Neural cell (in vitro differentiated cells): ENCODE measurements around the gene PLCB4. TPM values are rescaled to one million over a fixed set of nuclear protein-coding genes. Genes with fewer than 3 reads are reported as not detected.

Experiments used
- H2AFZ ChIP-seq: fragments of 200-600, 300-800 bp; sonication (generic), shearing (Covaris generic); 2 replicates; pipeline ENCODE4 v1.6.0; 2014; ENCODE audit warnings: low read depth, mild to moderate bottlenecking, antibody characterized with exemption, low read length, moderate library complexity
- H3F3A ChIP-seq: fragments of 200-600 bp; shearing (Covaris generic); 2 replicates; pipeline ENCODE4 v1.6.1; 2016; ENCODE audit warnings: mild to moderate bottlenecking, moderate library complexity, mixed read lengths, antibody characterized with exemption, low read length; ENCODE audit not compliant: insufficient read depth, poor library complexity, severe bottlenecking
- H3K27ac ChIP-seq: fragments of 200-600, 300-800 bp; sonication (generic), shearing (Covaris generic); 2 replicates; pipeline ENCODE4 v1.5.1; 2014; ENCODE audit warnings: mild to moderate bottlenecking, low read length, moderate library complexity
- H3K27me3 ChIP-seq: fragments of 300-800, 200-600 bp; sonication (generic), shearing (Covaris generic); 2 replicates; pipeline ENCODE4 v1.6.0; 2014; ENCODE audit warnings: mild to moderate bottlenecking, low read depth, low read length, moderate library complexity; ENCODE audit not compliant: insufficient read depth
- H3K36me3 ChIP-seq: fragments of 300-800, 200-600 bp; sonication (generic), shearing (Covaris generic); 2 replicates; pipeline ENCODE4 v1.5.1; 2014; ENCODE audit warnings: mild to moderate bottlenecking, antibody characterized with exemption, low read length, moderate library complexity; ENCODE audit not compliant: insufficient read depth
- H3K4me2 ChIP-seq: fragments of 300-800, 200-600 bp; sonication (generic), shearing (Covaris generic); 2 replicates; pipeline ENCODE4 v1.6.0; 2014; ENCODE audit warnings: mild to moderate bottlenecking, low read length
- H3K4me3 ChIP-seq: fragments of 300-800, 200-600 bp; sonication (generic), shearing (Covaris generic); 2 replicates; pipeline ENCODE4 v1.5.1; 2014; ENCODE audit warnings: mild to moderate bottlenecking, low read length, moderate library complexity
- H3K79me2 ChIP-seq: fragments of 200-600 bp; shearing (Covaris generic); replicated peaks from 2 replicates; pipeline ENCODE4 v1.6.0; 2014; ENCODE audit warnings: mild to moderate bottlenecking, low read length, moderate library complexity; ENCODE audit not compliant: insufficient read depth
- H3K9ac ChIP-seq: fragments of 300-800, 200-600 bp; sonication (generic), shearing (Covaris generic); 2 replicates; pipeline ENCODE4 v1.6.1; 2016; ENCODE audit warnings: mild to moderate bottlenecking, low read length, mixed read lengths
- H3K9me2 ChIP-seq: fragments of 200-600 bp; shearing (Covaris generic); 2 replicates; pipeline ENCODE4 v1.6.1; 2016; ENCODE audit warnings: mild to moderate bottlenecking, low read length, mixed read lengths; ENCODE audit not compliant: insufficient read depth
- H3K9me3 ChIP-seq: fragments of 200-600, 300-800 bp; sonication (generic), shearing (Covaris generic); 2 replicates; pipeline ENCODE4 v1.6.1; 2016; ENCODE audit warnings: mild to moderate bottlenecking, mixed run types, low read length, moderate library complexity, mixed read lengths
- H4K20me1 ChIP-seq: fragments of 200-600 bp; shearing (Covaris generic); 2 replicates; pipeline ENCODE4 v1.6.1; 2016; ENCODE audit warnings: mild to moderate bottlenecking, mixed run types; ENCODE audit not compliant: insufficient read depth
- EP300 ChIP-seq: fragments of 450-650 bp; conservative IDR thresholded peaks from 2 replicates; pipeline ENCODE4 v1.6.1; 2014; ENCODE audit warnings: antibody characterized with exemption, mild to moderate bottlenecking, moderate library complexity; ENCODE audit not compliant: poor library complexity, severe bottlenecking
- EZH2 ChIP-seq: fragments of 200-600, 300-800 bp; shearing (Covaris generic), sonication (generic); IDR thresholded peaks from 2 replicates; pipeline ENCODE4 v1.6.1; 2014; ENCODE audit warnings: antibody characterized with exemption, low read length, borderline replicate concordance, mild to moderate bottlenecking; ENCODE audit not compliant: insufficient read depth, poor library complexity, severe bottlenecking
- MXI1 ChIP-seq: fragments of 450-650 bp; conservative IDR thresholded peaks from 2 replicates; pipeline ENCODE4 v1.6.1; 2014; ENCODE audit warnings: antibody characterized with exemption, mild to moderate bottlenecking; ENCODE audit not compliant: poor library complexity, severe bottlenecking
- POLR2AphosphoS5 ChIP-seq: IDR thresholded peaks from 2 replicates; pipeline ENCODE4 v1.6.1; 2012
- RAD21 ChIP-seq: fragments of 450-650 bp; conservative IDR thresholded peaks from 2 replicates; pipeline ENCODE4 v1.6.1; 2014; ENCODE audit warnings: antibody characterized with exemption, mild to moderate bottlenecking, moderate library complexity
- REST ChIP-seq: IDR thresholded peaks from 2 replicates; pipeline ENCODE4 v1.6.1; 2012; ENCODE audit warnings: borderline replicate concordance
- SMC3 ChIP-seq: fragments of 450-650 bp; conservative IDR thresholded peaks from 2 replicates; pipeline ENCODE4 v1.6.1; 2014; ENCODE audit warnings: antibody characterized with exemption, mild to moderate bottlenecking, moderate library complexity; ENCODE audit not compliant: poor library complexity
- TAF1 ChIP-seq: IDR thresholded peaks from 2 replicates; pipeline ENCODE4 v1.6.1; 2012; ENCODE audit warnings: low read depth
- polyA plus RNA-seq: library from polyadenylated mRNA; depleted of rRNA; stranded (reverse); fragments of >200 nt; gene quantifications from 2 replicates; pipeline ENCODE4 v1.2.3, GENCODE V29; 2014
- TF ChIP-seq, protein P1 (sequence below): fragments of 450-650 bp; IDR thresholded peaks from 2 replicates; pipeline ENCODE4 v1.5.1; 2014; ENCODE audit warnings: antibody characterized with exemption, mild to moderate bottlenecking, moderate library complexity; ENCODE audit not compliant: poor library complexity, severe bottlenecking

Gene PLCB4
- polyA plus RNA-seq, 1 donor from 2014 or later: 13.1 TPM

DNA sequence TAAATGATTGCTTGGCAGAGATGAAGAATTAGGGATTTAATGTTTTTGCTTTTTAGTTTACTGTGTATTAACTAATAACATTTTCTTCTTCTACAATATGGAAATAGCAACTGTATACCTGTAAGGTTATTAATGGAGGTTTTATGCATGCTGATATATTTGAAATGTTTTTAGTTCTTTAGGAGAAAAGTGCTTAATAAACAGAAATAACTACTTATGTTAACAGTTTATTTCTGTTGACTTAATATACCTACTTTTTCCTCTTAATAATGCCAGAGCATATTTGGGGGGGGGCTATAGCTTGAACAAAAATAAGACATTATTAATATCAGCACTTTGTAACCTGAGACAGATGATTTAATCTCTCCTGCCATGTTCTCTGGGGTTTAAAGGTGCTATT, 33.6 kb downstream of the PLCB4 start:
- H3K9me2 ChIP-seq: no peaks in the 10 kb centered on the region
- H3K9ac ChIP-seq: no peak overlapping the region
- TF ChIP-seq POLR2AphosphoS5 (no peak), RAD21 (no peak)
- TF ChIP-seq, protein P1, sequence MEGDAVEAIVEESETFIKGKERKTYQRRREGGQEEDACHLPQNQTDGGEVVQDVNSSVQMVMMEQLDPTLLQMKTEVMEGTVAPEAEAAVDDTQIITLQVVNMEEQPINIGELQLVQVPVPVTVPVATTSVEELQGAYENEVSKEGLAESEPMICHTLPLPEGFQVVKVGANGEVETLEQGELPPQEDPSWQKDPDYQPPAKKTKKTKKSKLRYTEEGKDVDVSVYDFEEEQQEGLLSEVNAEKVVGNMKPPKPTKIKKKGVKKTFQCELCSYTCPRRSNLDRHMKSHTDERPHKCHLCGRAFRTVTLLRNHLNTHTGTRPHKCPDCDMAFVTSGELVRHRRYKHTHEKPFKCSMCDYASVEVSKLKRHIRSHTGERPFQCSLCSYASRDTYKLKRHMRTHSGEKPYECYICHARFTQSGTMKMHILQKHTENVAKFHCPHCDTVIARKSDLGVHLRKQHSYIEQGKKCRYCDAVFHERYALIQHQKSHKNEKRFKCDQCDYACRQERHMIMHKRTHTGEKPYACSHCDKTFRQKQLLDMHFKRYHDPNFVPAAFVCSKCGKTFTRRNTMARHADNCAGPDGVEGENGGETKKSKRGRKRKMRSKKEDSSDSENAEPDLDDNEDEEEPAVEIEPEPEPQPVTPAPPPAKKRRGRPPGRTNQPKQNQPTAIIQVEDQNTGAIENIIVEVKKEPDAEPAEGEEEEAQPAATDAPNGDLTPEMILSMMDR: no peak
- H3K27me3 ChIP-seq: no peaks in the 10 kb centered on the region
- no peak overlapping the region for H3K4me3 ChIP-seq
- H3K79me2 ChIP-seq: no peaks in the 10 kb centered on the region
- no peaks in the 10 kb centered on the region for H3K9me3 ChIP-seq
- no peak overlapping the region for H3K27ac ChIP-seq
- H3F3A ChIP-seq: no peaks in the 10 kb centered on the region
- no peak overlapping the region for H3K4me2 ChIP-seq
- H2AFZ ChIP-seq: no peak overlapping the region
- no peaks in the 10 kb centered on the region for H4K20me1 ChIP-seq
- no peaks in the 10 kb centered on the region for H3K36me3 ChIP-seq

GRCh38 chr20:9103955-9104354, 35.1 kb downstream of the PLCB4 start:
- H3K9me2 ChIP-seq: no peaks in the 10 kb centered on the region
- no peak overlapping the region for H3K4me2 ChIP-seq
- no peak overlapping the region for H3K9ac ChIP-seq
- H3K79me2 ChIP-seq: no peaks in the 10 kb centered on the region
- no peaks in the 10 kb centered on the region for H3F3A ChIP-seq
- no peak overlapping the region for H3K27ac ChIP-seq
- H3K36me3 ChIP-seq: no peaks in the 10 kb centered on the region
- no peak overlapping the region for H3K4me3 ChIP-seq
- no peak overlapping the region for H2AFZ ChIP-seq
- H4K20me1 ChIP-seq: no peaks in the 10 kb centered on the region
- H3K9me3 ChIP-seq: no peaks in the 10 kb centered on the region
- TF ChIP-seq REST (no peak), POLR2AphosphoS5 (no peak), TAF1 (no peak), MXI1 (no peak), SMC3 (no peak), EP300 (no peak), EZH2 (no peak), RAD21 (no peak)
- TF ChIP-seq, protein P1: no peak
- H3K27me3 ChIP-seq: no peaks in the 10 kb centered on the region
